IMR-90 (cell line): ENCODE data around the gene POLR3A. TPM values are rescaled to one million over a fixed set of nuclear protein-coding genes. Genes with fewer than 3 reads are reported as not detected.

Experiments
- ATAC-seq: fragments of 200-7000 bp; cut with Tn5 transposase; 2 replicates; pipeline ENCODE4 v1.9.1; 2020; ENCODE audit warnings: low read depth, mild to moderate bottlenecking, moderate library complexity
- BruUV-seq: library from RNA; stranded (reverse); fragments of 400-500 nt; replicated peaks from 2 replicates; lab custom pipeline; 2021; lab: Mats Ljungman, UMichigan
- CTCF ChIA-PET: fragments of 300-600 bp; formaldehyde crosslinking; extraction: SDS; loops from one replicate; lab custom pipeline; 2021; ENCODE audit warnings: antibody characterized with exemption; lab: Yijun Ruan, JAX
- POLR2A ChIA-PET: fragments of 300-600 bp; sonication (Branson Sonifier 250); formaldehyde crosslinking; loops from one replicate; lab custom pipeline; 2022; ENCODE audit warnings: antibody characterized with exemption; ENCODE audit not compliant: unreplicated experiment; lab: Charles Lee
- DNase-seq: peaks from one replicate; pipeline ENCODE4 v3.0.0; 2013
- H2AFZ ChIP-seq: replicated peaks from 2 replicates; pipeline ENCODE3; 2013; ENCODE audit warnings: low read length, mild to moderate bottlenecking; ENCODE audit not compliant: poor library complexity
- H2AK5ac ChIP-seq: 2 replicates; pipeline ENCODE4 v1.6.1; 2013; ENCODE audit warnings: low read depth, low read length, inconsistent platforms
- H2AK9ac ChIP-seq: replicated peaks from 2 replicates; pipeline ENCODE3; 2013; ENCODE audit warnings: mild to moderate bottlenecking, low read depth, low read length, moderate library complexity; ENCODE audit not compliant: poor library complexity
- H2BK120ac ChIP-seq: 2 replicates; pipeline ENCODE4 v1.6.1; 2013; ENCODE audit warnings: low read depth, low read length, inconsistent platforms
- H2BK15ac ChIP-seq: 3 replicates; pipeline ENCODE4 v1.6.1; 2013; ENCODE audit warnings: low read depth, low read length, inconsistent platforms
- H2BK20ac ChIP-seq: 2 replicates; pipeline ENCODE4 v1.6.1; 2013; ENCODE audit warnings: low read depth, mild to moderate bottlenecking, inconsistent platforms, low read length, moderate library complexity
- H2BK5ac ChIP-seq: 2 replicates; pipeline ENCODE4 v1.6.1; 2013; ENCODE audit warnings: mild to moderate bottlenecking, low read depth, low read length, inconsistent platforms; ENCODE audit not compliant: poor library complexity, severe bottlenecking
- H3K14ac ChIP-seq: replicated peaks from 2 replicates; pipeline ENCODE4 v1.6.1; 2013; ENCODE audit warnings: low read depth, low read length, inconsistent platforms
- H3K18ac ChIP-seq: 2 replicates; pipeline ENCODE4 v1.6.1; 2013; ENCODE audit warnings: low read depth, low read length, control low read depth
- H3K23ac ChIP-seq: 2 replicates; pipeline ENCODE4 v1.6.1; 2013; ENCODE audit warnings: low read depth, low read length, inconsistent platforms
- H3K27ac ChIP-seq: 2 replicates; pipeline ENCODE4 v1.5.1; 2013; ENCODE audit warnings: mild to moderate bottlenecking, control low read depth, low read length; ENCODE audit not compliant: insufficient read depth
- H3K27me3 ChIP-seq: 2 replicates; pipeline ENCODE4 v1.6.1; 2013; ENCODE audit warnings: low read length; ENCODE audit not compliant: control insufficient read depth, insufficient read depth
- H3K36me3 ChIP-seq: 2 replicates; pipeline ENCODE4 v1.6.1; 2013; ENCODE audit warnings: low read length, mixed read lengths; ENCODE audit not compliant: control insufficient read depth, insufficient read depth
- H3K4ac ChIP-seq: 2 replicates; pipeline ENCODE4 v1.6.1; 2013; ENCODE audit warnings: low read depth, low read length, inconsistent platforms
- H3K4me1 ChIP-seq: 2 replicates; pipeline ENCODE4 v1.6.1; 2013; ENCODE audit warnings: low read length, mixed read lengths; ENCODE audit not compliant: control insufficient read depth, insufficient read depth
- H3K4me2 ChIP-seq: 2 replicates; pipeline ENCODE4 v1.6.1; 2013; ENCODE audit warnings: low read depth, mild to moderate bottlenecking, control low read depth, low read length, moderate library complexity
- H3K4me3 ChIP-seq: 2 replicates; pipeline ENCODE4 v1.5.1; 2013; ENCODE audit warnings: low read depth, mild to moderate bottlenecking, control low read depth, low read length, moderate library complexity; ENCODE audit not compliant: insufficient read depth
- H3K56ac ChIP-seq: 2 replicates; pipeline ENCODE4 v1.6.1; 2013; ENCODE audit warnings: low read length, inconsistent platforms; ENCODE audit not compliant: insufficient read depth; ENCODE audit errors: extremely low read depth
- H3K79me1 ChIP-seq, 2 experiments: 2 replicates each; pipeline ENCODE4 v1.6.1; 2013; ENCODE audit warnings: low read length in 2 of 2, inconsistent platforms in 1 of 2, low read depth in 1 of 2
- H3K9ac ChIP-seq: 2 replicates; pipeline ENCODE4 v1.6.1; 2013; ENCODE audit warnings: low read depth, low read length, control low read depth
- H3K9me1 ChIP-seq: 2 replicates; pipeline ENCODE4 v1.6.1; 2013; ENCODE audit warnings: low read length, inconsistent platforms; ENCODE audit not compliant: insufficient read depth
- H3K9me3 ChIP-seq: 2 replicates; pipeline ENCODE4 v1.6.1; 2013; ENCODE audit warnings: low read length; ENCODE audit not compliant: control insufficient read depth, insufficient read depth
- H4K20me1 ChIP-seq: 2 replicates; pipeline ENCODE4 v1.6.1; 2013; ENCODE audit warnings: low read length, inconsistent platforms; ENCODE audit not compliant: insufficient read depth
- H4K5ac ChIP-seq: 2 replicates; pipeline ENCODE4 v1.6.1; 2013; ENCODE audit warnings: mild to moderate bottlenecking, low read depth, low read length, control low read depth
- H4K8ac ChIP-seq, 2 experiments: 2 replicates each; pipeline ENCODE4 v1.6.1; 2013; ENCODE audit warnings: low read depth in 2 of 2, low read length in 2 of 2, control low read depth in 1 of 2, inconsistent platforms in 1 of 2
- H4K91ac ChIP-seq: 2 replicates; pipeline ENCODE4 v1.6.1; 2013; ENCODE audit warnings: low read depth, low read length, inconsistent platforms; ENCODE audit not compliant: insufficient read depth
- BHLHE40 ChIP-seq: fragments of 150-350 bp; IDR thresholded peaks from 2 replicates; pipeline ENCODE4 v1.6.1; 2016; ENCODE audit warnings: mild to moderate bottlenecking, low read depth, low read length
- CHD1 ChIP-seq: IDR thresholded peaks from 2 replicates; pipeline ENCODE4 v1.6.1; 2012; ENCODE audit warnings: low read depth, low read length, improper control_type of control experiment
- MAZ ChIP-seq: IDR thresholded peaks from 2 replicates; pipeline ENCODE4 v1.6.1; 2012; ENCODE audit warnings: low read depth, mild to moderate bottlenecking, low read length, improper control_type of control experiment, moderate library complexity, borderline replicate concordance
- MXI1 ChIP-seq: IDR thresholded peaks from 2 replicates; pipeline ENCODE4 v1.6.1; 2012; ENCODE audit warnings: low read depth, mild to moderate bottlenecking, low read length, moderate library complexity, borderline replicate concordance
- NFE2L2 ChIP-seq: fragments of 150-350 bp; IDR thresholded peaks from 2 replicates; pipeline ENCODE4 v1.6.1; 2016; ENCODE audit warnings: low read depth, mild to moderate bottlenecking, low read length
- RCOR1 ChIP-seq: IDR thresholded peaks from 2 replicates; pipeline ENCODE4 v1.6.1; 2012; ENCODE audit warnings: mild to moderate bottlenecking, low read length, improper control_type of control experiment; ENCODE audit not compliant: insufficient replicate concordance
- RFX5 ChIP-seq: IDR thresholded peaks from 2 replicates; pipeline ENCODE4 v1.8.0; 2012; ENCODE audit warnings: low read depth, mild to moderate bottlenecking, low read length, moderate library complexity
- SMC3 ChIP-seq: fragments of 150-350 bp; IDR thresholded peaks from 2 replicates; pipeline ENCODE4 v1.6.1; 2016; ENCODE audit warnings: low read depth, mild to moderate bottlenecking, antibody characterized with exemption, low read length, moderate library complexity
- WGBS, 2 experiments: methylation state at CpG; one replicate each; pipeline versions ENCODE4 v1.1.5 to v1.1.7; 2013; ENCODE audit warnings: missing lambda C conversion rate in 2 of 2; ENCODE audit not compliant: insufficient read length in 1 of 2; ENCODE audit errors: extremely low coverage in 2 of 2; 5-methylcytosine and 5-hydroxymethylcytosine counted together
- dilution Hi-C: fragments of 300-500 bp; cut with HindIII; formaldehyde crosslinking; loops from one replicate; pipeline ENCODE4 v1.14.3; 2018; ENCODE audit warnings: low sequenced_read_pairs; ENCODE audit not compliant: unreplicated experiment
- in situ Hi-C: fragments of 300-500 bp; cut with MboI; formaldehyde crosslinking; loops from 3 replicates; pipeline ENCODE4 v1.14.3; 2019; ENCODE audit warnings: low sequenced_read_pairs, inconsistent platforms, mixed read lengths
- intact Hi-C: fragments of 100-400 bp; cut with micrococcal nuclease; formaldehyde crosslinking; loops from 2 replicates; pipeline ENCODE4 v1.10.0; 2022
- polyA plus RNA-seq, 3 experiments: library from polyadenylated mRNA; depleted of rRNA; stranded (reverse); fragments of >200 nt; gene quantifications; 2 replicates each; pipeline ENCODE4 v1.2.3, GENCODE V29; 2012; ENCODE audit warnings: low replicate concordance in 1 of 3
- total RNA-seq: library from RNA; depleted of rRNA; stranded (reverse); fragments of >200 nt; gene quantifications from 2 replicates; pipeline ENCODE4 v1.2.3, GENCODE V29; 2012

POLR3A gene
- total and polyA plus RNA-seq, 2 of the 4 experiments (the other 2 are of a cell fraction): 11.9 to 24.4 TPM

GRCh38 chr10:78069151-78069550, 39.8 kb upstream of the POLR3A start:
- ATAC-seq (no peak), DNase-seq (no peak)
- no peaks in the 10 kb centered on the region; the same call in 1 of the 2 replicates for H3K9me1 ChIP-seq
- ChIA-PET CTCF (no interaction called here), POLR2A (no interaction called here)
- no peaks in the 10 kb centered on the region for H3K79me1 ChIP-seq
- in situ Hi-C loops: no loop called here
- H2BK15ac ChIP-seq: no peak overlapping the region
- no peak overlapping the region for H2AK9ac ChIP-seq
- dilution Hi-C loops: no loop called here
- H2AK5ac ChIP-seq: no peak overlapping the region
- intact Hi-C loops: no loop called here
- no peak overlapping the region for H2BK20ac ChIP-seq
- no peak overlapping the region for H3K4me2 ChIP-seq
- H4K5ac ChIP-seq: no peak overlapping the region
- H3K14ac ChIP-seq: no peak overlapping the region
- TF ChIP-seq RFX5 (no peak), MXI1 (no peak), NFE2L2 (no peak), SMC3 (no peak), MAZ (no peak), RCOR1 (no peak), CHD1 (no peak), BHLHE40 (no peak)
- no peak overlapping the region for H3K4me3 ChIP-seq
- no peak overlapping the region for H3K56ac ChIP-seq
- no peak overlapping the region for H3K4ac ChIP-seq
- WGBS, 2 experiments: 90% methylated on average over 4 of the region's 6 CpGs; no CpG with 5 or more reads in 1 of the 2 experiments
- H3K36me3 ChIP-seq: no peaks in the 10 kb centered on the region
- no peak overlapping the region for H3K23ac ChIP-seq
- H3K18ac ChIP-seq: no peak overlapping the region
- H4K8ac ChIP-seq: no peak overlapping the region
- no peak overlapping the region for H2BK5ac ChIP-seq
- BruUV-seq: no TSS peak
- H4K91ac ChIP-seq: no peak overlapping the region
- no peak overlapping the region for H3K27ac ChIP-seq
- no peaks in the 10 kb centered on the region for H3K9me3 ChIP-seq
- H3K4me1 ChIP-seq: no peaks in the 10 kb centered on the region
- H3K9ac ChIP-seq: no peak overlapping the region
- no peaks in the 10 kb centered on the region for H4K20me1 ChIP-seq
- peaks cover 15% of the 10 kb centered on the region for H3K27me3 ChIP-seq
- no peak overlapping the region for H2AFZ ChIP-seq
- H2BK120ac ChIP-seq: no peak overlapping the region
